Medulla oblongata (tissue), 1 donor: ENCODE measurements around the gene ARAP3.

ENCODE experiments used
- DNase-seq: peaks from one replicate; pipeline ENCODE4 v3.0.0-alpha.2; 2015; ENCODE audit errors: extremely low spot score

The ARAP3 gene

DNA sequence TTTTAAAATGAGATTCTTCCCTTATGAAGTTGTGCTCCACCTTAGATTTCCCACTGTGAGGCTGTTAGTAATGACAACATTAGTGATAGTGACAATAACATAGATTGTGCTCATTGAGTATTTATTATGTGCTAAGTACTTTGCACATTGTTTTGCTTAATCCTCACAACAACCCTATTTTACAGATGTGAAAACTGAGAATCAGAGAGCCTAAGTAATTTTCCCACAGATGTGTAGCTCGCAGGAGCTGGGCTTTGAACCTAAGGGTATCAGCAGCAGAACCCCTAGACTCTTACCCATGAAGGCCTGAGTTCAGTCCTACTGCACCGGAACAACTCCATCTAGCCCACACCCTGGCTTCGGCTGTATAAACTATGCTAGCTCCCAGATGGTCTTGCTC is 15.6 kb upstream of the ARAP3 start:
- DNase-seq = no peak

DNA sequence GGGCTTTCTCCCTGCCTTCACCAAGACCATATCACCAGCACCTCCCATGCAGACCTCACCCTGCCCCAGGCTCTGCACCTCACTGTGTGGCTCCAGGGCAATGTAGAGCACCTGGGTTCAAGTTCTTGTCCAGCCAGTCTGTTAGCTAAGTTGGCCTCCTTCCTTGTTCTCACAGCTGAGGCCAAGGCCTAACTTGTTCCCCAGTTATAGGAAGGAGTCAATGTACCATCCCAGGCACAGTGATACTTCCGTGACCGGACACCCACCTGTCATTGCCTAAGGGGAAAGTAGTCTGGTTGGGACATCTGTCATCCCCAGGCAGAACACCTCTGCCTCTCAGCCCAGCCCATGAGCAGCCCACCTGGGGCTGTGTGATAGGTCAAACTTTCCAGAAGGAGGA is 14.4 kb upstream of the ARAP3 start:
- no peak for DNase-seq

DNA sequence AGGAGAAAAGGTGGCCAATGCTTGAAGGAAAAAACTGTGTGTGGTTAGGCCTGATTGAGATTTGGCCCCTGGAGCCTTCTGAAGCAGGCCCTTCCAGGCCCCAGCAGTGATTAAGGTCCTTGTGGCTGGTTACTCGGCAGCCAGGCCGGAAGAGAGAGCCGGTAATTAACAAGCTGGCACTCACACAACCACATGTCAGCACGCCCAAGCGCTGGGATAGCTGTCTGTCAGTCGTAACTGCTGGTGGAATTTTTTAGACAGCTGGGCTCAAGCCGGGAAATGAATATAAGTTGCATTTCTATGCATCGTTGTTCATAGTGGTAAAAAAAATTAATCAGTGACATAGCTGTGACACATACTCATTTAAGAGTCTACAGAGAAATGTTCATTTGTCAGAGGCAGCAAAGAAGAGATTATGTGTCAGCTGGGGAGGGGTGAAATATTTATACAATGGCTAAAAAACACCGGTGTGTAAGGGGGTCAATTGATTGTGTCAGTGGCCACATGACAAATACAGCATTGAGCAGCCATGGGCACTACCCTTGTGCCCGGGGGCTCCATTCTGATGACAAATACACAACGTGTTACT is 13.7 kb upstream of the ARAP3 start:
- DNase-seq = no peak

DNA sequence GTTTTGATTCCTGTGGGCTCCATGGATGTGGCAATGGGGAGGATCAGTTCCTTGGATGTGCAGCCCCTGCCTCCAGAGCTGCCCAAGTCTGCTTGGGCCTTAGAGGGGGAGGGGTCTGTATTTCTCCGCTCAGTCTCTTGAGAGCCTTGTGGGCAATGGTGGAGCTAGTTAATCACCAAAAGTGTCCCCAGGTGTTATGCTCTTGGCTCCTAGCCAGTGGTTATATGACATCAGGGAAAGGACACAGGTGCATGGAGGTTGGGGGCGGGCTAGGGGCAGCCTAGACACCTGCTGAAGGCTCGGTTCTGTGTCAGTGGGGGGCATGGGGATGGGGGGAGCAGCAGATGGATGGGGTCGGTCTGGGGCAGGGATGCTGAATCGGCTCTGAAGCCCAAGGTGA is 12.4 kb upstream of the ARAP3 start:
- DNase-seq = no peak

DNA sequence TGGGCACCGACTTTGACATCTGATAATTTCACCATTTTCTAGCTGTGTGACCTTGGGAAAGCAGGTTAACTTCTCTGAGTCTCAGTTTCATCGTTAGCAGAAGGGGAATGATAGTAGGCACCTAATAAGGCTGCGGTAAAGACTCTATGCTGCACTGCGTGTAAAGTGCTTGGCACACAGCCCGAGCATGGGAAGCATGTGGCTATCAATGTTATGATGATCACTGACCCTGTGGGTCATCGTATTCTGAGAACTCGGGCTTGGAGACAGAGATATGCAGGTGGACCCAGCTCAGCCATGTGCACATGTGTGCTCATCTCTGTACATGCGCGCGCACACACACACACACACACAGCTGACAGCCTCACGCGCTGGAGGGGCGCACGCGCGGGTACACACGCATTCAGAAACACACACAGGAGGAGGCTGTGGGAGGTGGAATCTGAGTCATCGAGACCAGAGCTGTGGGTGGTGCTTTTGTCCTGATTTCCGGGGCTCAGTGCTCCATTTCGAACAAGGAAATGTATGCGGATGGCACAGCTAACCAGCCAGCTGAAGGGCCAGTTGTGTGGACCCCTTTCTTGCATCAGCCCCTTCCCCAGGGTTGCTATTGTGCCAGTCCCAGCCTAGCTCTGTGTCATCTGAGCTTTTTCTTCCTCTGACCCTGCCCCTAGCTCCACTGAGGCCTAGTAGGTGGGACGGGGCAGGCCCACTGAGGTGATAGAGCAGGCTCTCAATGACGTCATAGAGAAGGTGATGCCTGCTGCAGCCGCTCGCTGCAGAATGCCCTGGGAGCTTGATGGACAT is 11.1 kb upstream of the ARAP3 start:
- DNase-seq = no peak

DNA sequence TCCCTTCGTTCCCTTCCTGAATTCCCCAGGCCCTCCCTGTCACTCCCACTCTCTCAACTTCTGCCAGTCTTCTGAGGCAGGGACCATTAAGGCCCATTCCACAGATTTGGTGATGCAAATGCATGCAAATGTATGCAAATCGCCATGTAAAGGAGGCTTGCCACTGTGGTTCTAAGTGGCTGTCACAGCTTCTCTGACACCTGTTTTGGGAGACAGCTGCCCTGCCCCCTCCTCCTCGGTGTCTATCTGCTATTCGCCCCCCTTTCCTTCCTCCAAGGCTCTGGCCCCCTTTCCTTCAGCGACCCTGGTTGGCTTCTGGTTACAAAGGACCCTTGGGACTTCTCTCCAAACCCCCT is 10.5 kb upstream of the ARAP3 start:
- no peak for DNase-seq

DNA sequence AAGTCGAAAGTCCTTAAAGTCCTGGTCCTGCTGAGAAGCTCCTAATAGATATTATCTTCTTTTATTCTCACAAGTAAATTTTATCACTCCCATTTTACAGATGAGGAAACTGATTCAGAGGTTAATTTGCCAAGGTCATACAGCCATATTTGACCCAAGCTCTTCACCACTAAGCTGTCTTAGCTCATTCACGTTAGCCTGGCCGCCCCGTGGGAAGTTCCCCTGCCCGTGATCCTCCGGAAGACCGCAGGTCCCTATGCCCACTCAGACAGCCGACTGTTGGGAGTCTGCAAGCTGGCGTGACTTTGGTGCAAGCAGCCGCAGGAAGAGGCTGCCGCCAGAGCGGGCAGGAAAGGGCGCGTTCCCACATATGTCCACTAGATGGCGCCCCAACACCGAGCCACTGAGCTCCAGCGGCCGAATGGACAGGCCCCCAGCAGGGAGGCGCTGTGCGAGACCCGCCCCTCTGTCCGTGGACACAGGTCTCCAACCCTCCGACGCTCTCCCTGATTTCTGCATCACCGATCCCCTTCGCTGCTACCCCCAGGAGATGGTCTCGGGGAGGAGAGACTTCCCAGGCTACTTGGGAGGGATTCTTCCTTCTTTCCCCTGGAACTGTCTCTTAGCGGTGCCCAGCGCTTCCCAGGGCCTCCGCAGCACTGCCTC is 10.0 kb upstream of the ARAP3 start:
- peak; percentile 86 for DNase-seq

DNA sequence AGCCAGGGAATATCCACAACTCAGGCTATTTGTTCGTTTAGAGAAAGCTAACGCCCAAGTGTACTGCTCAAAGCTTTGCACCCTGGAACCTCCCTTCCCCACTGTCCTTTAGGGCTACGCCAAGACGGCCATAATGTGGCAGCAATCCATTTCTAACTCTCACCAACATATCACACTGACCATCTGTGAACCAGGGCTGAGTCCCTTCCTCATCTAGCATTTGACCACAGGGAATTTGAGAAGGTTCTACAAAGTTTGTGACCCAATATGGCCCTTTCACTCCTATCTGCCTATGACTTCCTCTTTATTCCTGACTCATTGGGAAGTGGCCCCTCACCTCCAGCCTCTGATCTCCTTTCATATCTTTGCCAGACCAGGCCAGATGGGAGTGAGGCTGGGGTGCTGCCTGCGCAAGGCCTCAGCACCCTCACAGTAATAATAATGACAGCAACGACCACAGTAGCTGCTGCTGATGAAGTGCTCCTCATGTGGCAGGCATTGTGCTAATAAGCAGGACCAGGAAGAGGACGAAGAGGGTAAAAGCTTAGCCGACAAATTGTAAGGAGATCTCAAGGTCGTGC is 9.3 kb upstream of the ARAP3 start:
- no peak for DNase-seq

DNA sequence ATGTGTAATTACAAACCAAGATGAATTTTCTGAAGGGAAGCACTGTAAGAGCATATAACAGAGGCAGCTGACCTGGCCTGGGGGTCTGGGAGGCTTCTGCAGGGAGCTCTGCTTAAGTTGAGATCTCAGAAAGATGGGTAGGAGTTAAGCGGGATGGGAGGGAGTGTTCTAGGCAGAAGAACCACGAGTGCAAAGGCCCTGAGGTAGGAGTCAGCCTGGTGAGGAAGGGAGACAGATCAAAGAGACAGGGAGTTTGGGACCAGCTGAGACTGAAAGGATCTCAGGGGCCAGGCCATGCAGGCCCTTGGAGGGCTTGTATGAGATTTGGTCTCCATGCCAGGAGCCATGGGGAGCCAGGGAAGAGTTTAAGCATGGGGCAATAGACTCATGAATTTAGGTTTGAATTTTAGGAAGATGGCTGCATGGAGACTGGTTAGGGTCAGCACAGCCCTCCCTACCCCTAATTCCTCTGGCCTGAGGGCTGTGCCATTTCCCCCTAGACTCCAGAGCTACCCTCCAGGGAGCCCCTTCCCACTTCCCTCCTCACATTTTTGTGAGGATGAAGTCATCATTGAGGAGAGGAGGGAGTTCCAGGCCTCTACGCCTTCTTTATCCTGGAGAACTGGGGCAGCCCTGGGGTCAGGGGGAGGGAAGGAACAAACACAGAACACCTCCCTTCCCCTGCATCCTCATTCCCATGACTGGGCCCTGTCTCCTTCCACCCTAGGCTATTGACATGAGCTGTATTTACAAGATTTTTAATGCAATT is 4.8 kb upstream of the ARAP3 start:
- no peak for DNase-seq

DNA sequence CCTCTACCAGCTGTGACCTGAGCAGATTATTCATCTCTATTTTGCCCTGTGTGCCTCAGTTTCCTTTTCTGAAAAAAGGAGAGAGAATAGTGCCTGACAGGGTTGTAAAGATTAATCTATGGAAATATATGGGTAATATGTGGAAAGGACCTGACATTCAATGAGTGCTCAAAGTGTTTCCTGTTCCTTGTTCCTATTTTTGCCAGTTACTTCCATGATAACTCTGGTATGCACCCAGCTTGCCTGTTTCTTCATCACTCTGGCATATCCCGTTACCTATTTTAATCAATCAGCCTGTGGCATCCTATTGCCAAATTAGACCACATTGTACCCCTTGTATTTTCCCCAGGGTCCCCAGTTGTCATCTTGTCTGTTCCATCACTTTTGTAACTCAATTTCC is 3.6 kb upstream of the ARAP3 start:
- no peak for DNase-seq

DNA sequence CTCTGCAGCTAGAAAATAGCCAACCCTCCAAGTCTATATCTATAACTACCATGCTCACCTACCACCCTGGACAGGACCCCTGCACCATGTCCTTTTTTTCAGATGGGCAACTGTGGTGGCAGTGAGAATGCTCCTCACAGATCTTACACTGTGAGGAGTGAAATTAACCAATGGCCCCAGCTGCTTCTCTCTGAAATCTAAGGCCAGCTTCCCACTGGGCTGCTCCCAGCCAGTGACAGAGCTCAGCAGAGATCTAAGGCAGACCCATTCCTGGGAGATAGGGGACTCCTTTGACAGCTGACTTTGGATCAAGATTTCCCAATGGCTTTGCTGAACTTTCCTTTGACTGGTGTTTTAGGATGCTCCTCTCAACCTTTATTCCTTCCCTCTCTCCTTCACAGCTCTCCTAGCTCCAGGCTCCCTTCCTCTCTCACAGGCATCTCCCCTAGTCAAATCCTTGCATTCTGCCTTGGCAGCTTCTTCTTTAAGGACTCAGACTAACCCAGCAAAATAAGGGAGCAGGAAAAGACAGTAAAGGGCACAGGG is 1.6 kb upstream of the ARAP3 start:
- no peak for DNase-seq

DNA sequence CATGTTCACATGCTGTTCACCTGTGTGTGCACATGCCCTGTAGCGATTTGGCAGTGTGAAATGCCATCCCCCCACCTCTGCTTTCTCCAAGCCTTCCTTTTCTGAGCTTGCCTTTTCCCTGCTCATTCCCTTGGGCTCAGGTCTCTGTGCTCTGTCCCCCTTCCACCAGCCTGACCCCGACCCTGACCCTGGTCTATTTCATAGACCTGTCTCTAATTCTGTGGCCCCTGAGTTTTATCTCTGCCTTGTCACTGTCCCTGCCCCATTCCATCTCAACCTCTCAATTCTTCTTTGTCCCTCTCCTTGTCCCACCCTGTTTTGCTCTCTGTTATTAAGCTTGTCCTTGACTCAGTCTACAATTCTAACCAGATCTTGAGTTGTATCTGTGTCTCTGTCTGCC is 735 bp downstream of the ARAP3 start:
- no peak for DNase-seq

DNA sequence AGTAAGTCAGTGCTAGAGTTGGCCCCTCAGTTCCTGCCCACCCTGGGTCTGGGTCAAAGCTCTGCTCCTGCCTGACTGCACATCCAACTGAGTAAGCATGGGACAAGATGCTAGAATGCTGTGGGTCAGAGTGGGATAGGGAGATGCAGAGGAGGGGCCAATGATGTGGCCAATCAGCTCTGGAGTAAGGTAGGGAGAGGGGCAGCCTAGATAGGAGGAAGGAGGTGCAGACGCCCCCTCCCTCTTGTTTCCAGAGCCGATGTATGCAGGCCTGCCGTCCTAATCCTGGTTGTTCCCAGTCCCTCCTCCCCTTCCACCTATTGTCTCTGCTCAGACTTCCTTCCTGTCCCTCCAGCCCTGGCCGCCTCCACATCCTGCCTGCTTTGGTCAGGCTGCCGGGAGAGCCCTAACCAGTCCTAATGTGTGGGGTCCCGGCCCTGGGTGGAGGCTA is 1.3 kb downstream of the ARAP3 start:
- no peak for DNase-seq

DNA sequence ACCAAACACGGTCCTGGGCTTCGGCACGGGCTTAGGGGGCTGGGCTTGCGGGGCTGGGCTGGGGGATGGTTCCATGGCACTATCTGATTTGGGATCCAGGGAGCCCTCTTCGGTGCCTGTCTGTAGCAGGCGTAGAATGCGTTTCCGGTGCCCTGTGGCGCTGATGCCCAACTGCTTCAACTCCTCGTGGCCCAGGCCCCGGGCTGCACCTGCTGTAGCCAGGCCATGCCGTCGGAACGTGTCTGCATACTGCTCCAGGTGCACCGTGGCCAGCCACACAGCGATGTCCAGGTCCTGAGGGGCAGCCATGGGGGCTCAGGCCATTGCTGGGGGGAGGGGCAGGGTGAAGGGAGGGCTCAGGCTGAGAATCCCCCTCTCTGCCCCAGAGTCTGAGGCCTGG is 1.9 kb downstream of the ARAP3 start:
- no peak for DNase-seq

DNA sequence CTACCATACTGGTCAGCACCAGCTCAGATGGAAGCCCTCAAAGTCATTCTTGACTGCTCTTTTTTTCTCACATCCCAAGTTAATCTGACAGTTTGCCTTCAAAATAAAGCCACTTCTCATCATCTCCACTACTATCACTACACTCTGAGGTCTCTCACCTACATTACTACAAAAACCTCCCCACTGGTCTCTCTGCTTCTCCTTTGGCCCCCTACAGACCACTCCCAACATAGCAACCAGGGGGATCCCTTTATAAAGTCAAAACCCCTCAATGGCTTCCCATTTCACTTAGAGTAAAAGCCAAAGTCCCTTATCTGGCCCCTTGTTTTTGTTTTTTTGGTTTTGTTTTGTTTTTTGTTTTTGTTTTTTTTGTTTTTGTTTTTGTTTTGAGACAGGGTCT is 4.6 kb downstream of the ARAP3 start:
- DNase-seq = no peak

DNA sequence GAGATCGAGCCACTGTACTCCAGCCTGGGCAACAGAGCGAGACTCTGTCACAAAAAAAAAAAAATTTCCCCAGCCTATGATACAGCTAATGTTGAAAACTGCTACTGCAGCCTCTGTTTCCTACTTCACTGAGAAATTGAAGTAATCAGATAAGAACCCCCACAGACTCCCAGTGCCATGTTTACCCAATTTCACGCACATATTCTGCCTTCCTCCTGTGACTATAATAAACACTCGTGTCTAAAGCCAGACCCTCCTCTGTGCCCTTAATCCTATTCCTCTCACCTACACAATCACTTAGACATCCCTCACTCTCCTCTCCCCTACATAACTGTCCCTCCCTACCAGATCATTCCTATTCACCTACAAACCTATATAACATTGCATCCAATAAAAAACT is 6.4 kb downstream of the ARAP3 start:
- DNase-seq = no peak

DNA sequence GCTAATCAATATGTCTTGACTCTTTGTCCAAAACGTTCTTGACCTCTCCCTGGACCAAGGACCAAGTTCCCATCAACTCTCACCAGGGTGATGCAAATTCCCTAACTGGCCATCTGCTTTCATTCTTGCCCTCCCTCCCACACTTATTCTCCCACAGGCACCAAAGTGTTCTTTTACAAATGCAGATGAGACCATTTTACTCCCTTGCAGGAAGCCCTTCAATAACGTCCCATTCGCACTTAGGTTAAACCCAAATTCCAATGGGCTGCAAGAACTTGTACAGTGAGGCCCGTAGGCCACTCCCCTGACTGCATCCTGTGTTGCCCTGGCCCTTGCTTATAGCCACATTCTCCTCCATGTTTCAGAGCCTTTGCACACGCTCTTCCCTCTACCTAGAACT is 7.3 kb downstream of the ARAP3 start:
- no peak for DNase-seq

DNA sequence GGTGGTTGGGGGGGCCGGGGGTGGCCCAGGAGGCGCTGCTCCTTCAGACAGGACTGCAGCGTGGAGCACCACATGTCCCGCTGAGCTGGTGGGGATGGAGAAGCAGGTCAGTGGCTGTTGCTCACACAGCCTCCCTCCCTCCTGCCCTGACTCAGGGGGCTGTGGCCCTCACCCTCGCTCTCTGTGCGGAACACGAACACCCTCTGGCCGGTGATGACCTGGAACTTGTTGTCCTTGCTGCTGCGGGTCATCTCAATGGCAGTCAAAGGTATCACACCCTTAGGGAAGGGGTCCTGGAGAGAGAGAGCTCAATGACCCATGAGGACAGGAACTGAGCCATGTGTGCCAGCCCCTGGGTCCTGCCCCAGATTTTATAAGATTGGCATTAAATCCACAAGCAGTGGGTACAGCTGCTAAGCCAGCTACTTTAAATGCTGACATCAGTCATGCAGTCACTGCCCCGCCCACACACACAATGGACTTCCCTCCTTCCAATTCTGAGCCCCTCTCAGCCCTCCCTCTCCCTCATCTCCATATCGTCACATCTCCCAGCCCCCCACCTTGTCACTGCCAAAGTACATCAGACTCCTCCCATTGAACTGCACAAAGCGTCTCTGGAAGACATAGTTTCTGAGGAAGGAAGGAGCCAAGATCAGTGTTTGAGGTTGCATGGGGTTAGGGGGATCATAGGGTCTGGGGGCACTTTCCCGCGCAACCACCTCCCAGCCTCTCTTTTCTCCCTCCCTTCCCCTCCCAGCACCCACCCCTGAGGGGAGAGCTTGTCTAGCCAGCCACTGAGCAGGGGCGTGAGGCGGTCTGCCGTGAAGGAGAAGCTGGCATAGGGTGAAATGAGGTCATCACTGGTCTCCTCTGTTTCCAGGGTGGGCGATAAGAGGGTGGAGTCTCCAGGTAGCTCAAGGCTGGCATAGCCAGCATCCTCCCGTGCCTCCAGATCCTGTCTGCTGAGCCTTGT is 8.9 kb downstream of the ARAP3 start:
- no peak for DNase-seq

DNA sequence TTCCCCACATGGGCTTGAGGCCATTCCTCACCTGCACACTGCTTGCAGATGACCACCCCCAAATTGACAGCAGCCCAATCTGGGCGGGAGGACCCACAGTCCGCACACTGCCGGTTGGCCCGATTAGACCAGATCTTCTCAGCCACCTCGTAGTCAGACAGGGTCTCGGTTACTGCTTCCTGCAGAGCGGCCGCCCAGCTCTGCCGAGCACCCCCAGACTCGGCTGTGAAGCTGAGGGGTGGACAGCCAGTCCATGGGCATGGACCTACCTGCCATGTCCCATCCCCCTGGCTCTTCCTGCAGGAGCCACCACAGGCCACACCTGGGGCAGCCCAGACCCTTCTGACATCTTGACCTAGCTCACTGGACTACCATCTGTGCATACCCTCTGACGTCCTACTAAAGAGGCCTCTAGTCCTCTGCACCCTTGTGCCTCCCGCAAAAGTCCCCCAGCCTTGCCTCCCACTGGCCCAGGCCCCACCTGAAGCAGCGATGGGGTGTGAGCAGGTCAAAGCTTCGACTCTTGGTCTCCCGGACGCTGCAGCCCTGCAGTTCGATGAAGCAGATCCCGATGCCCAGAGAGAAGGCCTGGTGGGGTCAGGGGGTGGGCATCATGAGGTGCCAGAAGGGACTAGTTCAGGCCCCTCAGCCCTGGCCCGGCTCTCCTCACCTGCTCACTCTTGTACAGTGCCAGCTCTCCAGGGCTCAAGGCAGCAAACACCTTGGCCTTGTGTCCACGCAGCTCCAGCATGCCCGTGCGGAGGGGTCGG is 9.8 kb downstream of the ARAP3 start:
- DNase-seq = no peak

DNA sequence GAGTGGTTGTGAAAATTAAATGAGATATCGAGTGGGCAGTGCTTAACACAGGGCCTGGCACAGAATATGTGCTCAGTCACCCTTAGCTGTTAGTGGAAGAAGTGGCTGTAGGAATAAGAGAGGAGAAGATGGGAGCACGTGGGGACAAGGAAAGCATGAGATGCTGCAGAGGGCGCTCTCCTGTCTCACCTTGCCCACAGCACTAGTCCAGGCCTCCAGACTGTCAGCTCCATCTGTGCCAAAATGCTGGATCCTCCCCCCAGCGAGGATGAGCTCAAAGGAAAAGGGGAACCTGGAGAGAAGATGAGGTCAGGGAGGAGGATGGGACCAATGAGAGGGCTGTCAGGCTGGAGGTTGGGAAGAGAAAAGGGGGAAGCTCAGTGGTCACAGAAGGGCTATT is 12.5 kb downstream of the ARAP3 start:
- DNase-seq = no peak
